Activated T-cell treated with anti-CD3 and anti-CD28 coated beads for 4 hours (primary cell): ENCODE data around the gene NTRK2.

Experiments used
- DNase-seq: peaks from one replicate; pipeline ENCODE4 v3.0.0-alpha.2; 2020

Gene NTRK2

DNA sequence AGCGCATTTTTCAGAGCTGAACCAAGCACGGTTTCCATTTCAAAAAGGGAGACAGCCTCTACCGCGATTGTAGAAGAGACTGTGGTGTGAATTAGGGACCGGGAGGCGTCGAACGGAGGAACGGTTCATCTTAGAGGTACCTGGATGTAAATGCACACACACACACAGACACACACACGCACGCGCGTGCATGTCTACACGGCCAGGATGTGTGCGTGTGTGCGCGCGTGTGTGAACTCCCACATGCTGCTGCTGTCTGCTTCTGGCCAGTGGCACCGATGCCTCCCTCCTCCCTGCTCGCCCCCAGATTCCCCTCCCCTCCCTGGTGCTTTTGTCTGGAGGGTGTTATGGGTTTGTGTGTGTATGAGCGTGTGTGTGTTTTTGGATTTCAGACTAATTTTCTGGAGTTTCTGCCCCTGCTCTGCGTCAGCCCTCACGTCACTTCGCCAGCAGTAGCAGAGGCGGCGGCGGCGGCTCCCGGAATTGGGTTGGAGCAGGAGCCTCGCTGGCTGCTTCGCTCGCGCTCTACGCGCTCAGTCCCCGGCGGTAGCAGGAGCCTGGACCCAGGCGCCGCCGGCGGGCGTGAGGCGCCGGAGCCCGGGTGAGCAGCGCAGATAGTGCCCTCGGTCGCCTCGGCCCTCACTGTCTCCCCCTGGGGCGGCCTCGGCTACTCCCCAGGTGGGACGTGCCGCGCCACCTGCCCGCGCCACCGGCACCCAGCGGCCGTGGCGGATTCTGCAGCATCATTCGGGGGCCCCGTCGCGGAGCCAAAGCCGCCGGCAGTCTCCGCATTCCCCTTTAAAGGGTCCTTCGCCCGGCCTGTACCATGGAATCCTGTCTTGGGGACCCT, at the start of gene NTRK2:
Gene NTRK2, plus strand, starts transcription at position 442 of the 850 bp plus-strand sequence. CDS start 1,020 bp downstream, outside the sequence.
- DNase-seq: no peak

DNA sequence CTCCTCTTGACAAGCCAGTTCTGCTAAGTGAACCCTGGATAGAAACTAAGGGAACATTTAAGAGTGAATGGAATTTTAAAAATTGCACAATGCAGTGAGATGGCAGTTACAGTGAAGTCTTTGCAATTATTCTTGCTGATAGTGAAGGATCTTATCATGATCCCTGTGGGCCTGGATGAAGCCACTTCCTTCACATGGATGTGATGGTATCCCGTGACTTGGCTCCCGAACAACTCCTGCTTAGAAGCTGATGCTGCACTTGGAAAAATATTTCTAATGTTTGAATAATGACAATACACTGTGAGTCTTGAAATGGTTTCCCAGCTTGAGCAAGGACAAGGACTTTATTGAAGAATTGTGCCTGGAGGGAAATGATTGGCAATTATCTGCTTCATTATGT, 49.2 kb upstream of the NTRK2 start:
- DNase-seq: no peak

DNA sequence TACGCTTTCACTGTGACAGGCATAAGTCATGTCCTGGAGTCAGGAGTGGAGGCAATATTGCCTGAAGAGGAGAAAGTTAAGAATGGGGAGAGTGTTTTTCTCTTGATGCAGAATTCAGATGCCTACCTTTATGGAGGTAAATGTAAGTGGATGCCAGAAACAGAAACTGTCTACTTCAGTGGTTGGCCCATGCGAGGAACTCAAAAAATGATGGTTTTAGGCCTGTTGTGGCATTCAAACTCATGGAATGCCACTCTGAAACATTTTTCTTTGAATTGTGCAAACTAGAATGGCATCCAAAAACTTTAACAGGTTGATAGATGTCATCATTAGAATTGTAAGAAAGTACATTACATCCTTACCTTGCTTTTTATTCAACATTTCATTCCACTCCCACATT, 47.7 kb upstream of the NTRK2 start:
- no peak for DNase-seq

- DNase-seq: no peak
These were observed 46.5 kb upstream of the NTRK2 start for GRCh38 chr9:84622981-84623380.

GRCh38 chr9:84636436-84636835, 33.1 kb upstream of the NTRK2 start:
- no peak for DNase-seq

DNA sequence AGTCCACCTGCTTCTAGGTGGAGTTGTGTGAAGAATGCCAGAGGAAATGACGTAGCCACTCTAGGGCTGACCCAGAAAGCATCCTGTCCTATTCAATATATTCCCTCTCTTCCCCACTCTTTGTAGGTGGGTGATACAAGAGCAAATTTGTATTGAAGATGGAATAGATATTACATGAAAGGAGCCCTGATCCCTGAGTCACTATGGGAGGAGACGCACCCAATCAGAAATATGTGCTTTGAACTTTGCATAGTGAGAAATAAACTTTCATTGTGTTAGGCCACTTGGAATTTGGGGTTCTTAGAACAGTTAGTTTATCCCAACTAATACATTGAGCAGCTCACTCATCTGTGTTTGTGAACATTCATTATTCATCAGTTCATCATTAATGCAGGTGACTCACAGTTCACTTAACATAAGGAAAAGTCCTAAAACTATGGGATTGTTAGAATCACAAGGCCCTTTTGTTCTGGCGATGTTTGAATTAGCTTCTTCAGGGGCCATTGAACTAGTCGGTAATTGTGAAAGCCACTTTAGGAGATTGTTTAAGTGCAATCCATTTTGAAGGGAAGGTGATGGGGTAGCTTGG, 26.9 kb upstream of the NTRK2 start:
- DNase-seq: no peak

DNA sequence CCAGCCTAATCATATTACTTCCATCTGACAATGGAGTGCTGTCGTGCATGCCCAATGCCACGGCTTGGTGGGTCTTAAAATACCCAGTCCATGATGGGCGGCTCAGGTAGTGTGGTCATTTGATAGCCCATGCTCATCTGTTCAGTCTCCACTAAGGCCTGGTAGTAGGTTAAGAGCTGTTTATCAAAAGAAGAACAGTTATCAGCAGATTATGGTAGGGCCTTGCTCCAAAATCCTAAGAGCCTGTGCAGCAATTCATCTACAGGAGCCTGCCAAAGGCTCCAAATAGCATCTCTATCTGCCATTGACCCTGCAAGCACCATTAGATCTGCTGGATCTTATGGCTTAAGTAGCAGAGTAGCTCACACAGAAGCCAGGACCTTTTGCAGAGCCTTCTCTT, 21.8 kb upstream of the NTRK2 start:
- DNase-seq: no peak

DNA sequence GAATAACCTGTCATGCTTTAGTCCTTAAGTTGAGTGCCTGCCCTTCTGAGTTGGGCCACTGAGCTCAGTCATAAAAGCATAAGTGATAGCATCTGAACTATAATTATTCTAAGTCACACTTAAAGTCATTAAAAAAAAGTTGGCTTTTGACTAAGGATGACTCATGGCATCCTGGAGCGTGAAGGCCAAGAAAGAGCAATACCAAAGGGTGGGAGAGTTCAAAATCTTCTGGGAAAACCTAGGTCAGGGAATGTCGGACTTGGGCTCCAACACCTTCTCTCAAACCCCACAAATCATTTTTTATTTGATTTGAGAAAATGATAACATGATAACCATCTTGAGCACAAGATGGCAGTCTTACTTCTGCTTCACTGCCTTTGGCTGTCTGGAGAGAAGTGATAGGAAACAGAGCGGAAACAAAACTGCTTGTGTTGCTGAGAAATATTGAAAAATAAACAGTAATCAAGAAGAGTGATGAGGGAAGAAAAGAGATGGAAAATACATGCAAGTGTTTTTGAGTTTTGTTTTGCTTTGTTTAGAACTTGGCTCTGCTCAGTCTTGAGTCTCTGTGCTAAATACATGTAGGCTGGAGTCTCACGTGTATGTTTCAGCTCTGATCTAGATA, 16.9 kb upstream of the NTRK2 start:
- no peak for DNase-seq

GRCh38 chr9:84655447-84655846, 14.1 kb upstream of the NTRK2 start:
- no peak for DNase-seq

- DNase-seq: no peak
These were observed 10.2 kb upstream of the NTRK2 start for GRCh38 chr9:84659313-84659712.

GRCh38 chr9:84659773-84660172, 9.8 kb upstream of the NTRK2 start:
- no peak for DNase-seq

- no peak for DNase-seq
These were observed 1.8 kb upstream of the NTRK2 start for GRCh38 chr9:84667571-84668195.

DNA sequence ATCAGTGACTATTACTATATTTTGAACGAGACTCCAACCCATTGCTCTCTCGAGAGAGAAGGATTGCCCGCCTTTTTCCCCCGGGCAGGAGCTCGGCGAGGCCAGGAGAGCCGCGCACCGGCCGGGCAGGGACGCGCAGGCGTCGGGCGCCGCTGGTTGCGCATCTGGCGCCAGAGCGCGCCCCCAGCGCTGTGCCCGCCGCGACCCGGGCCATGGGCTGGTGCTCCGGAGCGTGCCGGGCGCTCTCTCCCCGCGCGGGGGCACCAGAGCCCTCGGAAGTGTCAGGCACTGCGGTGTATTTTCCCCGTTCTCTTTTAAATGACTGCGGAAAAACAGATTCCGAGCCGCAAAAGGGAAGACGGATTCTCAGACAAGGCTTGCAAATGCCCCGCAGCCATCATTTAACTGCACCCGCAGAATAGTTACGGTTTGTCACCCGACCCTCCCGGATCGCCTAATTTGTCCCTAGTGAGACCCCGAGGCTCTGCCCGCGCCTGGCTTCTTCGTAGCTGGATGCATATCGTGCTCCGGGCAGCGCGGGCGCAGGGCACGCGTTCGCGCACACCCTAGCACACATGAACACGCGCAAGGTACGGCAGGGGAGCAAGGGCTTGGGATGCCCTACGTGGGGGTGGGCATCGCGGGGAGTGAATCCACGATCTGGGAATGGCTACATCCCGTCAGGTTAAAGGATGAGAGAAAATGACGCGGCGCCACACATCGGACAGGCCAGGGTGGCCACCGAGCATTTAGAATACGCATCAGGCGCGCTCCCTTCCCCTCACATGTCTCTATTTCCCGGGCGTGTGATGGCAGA, 1.1 kb upstream of the NTRK2 start:
- no peak for DNase-seq

- DNase-seq: no peak
These were observed 579 bp upstream of the NTRK2 start for GRCh38 chr9:84669013-84669287.

DNA sequence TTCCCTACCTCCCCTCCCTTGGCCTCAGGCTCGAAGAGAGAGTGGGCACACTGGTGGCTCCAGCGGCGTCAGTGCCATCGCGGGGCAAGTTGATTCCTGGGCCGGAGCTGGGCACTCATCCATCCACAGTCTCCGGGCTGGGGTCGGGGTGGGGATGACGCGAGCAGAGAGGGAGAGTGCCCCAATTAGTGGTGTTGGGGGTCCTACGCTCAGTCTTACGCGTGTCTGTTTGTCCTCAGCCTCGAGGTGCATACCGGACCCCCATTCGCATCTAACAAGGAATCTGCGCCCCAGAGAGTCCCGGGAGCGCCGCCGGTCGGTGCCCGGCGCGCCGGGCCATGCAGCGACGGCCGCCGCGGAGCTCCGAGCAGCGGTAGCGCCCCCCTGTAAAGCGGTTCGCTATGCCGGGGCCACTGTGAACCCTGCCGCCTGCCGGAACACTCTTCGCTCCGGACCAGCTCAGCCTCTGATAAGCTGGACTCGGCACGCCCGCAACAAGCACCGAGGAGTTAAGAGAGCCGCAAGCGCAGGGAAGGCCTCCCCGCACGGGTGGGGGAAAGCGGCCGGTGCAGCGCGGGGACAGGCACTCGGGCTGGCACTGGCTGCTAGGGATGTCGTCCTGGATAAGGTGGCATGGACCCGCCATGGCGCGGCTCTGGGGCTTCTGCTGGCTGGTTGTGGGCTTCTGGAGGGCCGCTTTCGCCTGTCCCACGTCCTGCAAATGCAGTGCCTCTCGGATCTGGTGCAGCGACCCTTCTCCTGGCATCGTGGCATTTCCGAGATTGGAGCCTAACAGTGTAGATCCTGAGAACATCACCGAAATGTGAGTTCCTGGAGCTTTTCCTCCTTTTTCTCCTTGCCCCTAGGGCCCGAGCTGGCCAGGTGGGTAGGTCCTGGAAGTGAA, 861 bp downstream of the NTRK2 start:
- DNase-seq: no peak

DNA sequence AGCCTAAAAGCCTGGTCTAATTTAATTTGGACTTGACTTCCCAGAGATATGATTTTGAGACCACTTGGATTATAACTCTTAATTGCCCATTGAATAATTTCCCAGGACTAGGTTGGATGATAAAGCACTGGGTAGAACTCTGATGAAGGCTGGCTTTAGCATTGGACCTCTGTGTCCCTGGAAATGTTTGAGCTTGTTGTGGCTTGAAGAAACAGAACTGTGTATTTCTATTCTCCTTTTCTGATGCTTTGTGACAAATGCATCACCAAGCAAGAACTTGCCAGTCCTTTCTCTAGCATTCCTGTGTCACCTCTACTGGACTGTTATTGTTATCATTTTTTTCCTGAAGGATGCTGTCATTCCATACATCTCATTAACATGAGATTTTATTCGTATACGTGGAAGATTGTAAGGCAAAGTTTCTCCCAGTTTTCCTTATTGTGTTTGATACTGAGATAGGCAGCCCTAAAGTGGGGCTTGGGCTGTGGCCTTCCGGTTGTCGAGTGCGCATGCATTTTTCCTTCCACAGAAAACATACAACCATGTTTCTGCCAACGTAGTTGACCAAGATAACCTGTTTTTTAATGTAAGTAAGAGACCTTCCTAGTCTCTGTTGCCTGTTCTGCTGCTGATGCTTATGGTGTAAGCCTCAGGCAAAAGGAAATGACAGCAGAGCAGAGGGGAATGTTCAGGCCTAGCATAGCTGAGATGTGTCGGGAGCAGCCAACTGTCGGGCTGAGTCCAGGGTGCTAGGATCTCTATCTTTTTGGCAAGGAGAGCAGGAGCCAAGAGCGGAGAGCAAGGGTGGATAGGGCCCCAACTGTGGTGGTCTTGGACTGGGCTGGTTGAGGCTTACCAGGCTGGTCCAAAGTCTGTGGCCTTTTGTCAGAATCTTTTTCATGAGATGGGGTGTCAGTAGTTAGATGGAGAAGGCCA, 2.3 kb downstream of the NTRK2 start:
- DNase-seq: no peak

GRCh38 chr9:84673806-84674205, 4.3 kb downstream of the NTRK2 start:
- no peak for DNase-seq

GRCh38 chr9:84677080-84677479, 7.6 kb downstream of the NTRK2 start:
- DNase-seq: no peak

DNA sequence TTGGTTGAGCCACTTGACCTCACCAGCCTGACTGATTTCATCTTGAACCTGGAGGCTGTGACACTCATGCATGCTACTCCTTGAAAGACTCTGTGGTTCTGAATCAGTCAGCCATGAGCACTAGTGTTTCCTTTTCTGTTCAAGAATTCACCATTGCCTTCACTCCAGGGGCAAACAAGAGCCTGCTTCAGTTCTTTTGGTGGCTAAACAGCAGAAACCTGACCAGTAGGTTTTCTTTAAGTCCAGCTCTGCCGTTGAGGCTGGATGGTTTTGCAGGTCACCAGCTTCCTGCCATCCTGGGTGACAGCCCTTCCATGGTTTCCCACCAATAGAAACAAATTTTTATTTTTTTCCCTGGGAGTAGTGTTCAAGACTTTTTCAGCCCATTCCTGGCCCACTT, 10.0 kb downstream of the NTRK2 start:
- no peak for DNase-seq

DNA sequence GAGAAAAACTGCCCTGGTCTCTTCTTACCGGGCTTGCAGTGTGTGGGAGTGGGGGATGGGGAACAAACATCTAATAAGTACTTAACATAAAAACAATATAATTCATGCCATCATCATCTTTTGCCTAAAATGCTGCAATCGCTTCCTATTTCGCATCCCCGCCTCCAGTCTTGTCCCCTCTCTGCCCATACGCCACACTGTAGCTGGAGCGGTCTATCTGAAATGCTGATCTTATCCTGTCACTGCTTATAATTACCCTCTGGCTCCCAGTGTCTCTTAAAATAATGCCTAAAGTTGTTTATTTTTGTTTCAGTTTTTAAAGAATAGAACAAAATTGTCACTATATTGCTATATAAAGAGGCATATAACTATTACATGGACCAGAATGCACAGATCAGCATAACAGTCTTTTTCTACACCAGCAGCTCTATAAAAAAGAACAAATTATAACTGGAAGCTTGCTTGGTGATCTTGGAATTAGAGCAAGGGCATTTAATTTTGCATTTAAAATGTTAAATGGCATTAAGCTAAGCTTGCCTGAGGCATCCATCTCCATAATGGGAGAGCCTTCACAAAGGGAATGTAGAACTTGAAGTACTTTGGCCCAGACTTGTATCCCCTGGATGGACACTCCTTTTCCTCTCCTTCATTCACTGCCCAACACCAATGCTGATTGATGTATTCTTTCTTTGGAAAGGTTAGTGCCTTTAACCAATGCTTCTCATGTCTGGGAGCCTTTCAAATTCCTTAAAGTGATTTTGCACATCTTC, 12.2 kb downstream of the NTRK2 start:
- DNase-seq: no peak
